Left lobe of liver (tissue), 2 donors: ENCODE results near the gene METTL16. TPM values are rescaled to one million over a fixed set of nuclear protein-coding genes. Genes with fewer than 3 reads are reported as not detected.

Experiments used
- ATAC-seq: fragments of 200-7000 bp; cut with Tn5 transposase; one replicate; pipeline ENCODE4 v1.9.1; 2020; ENCODE audit warnings: mild to moderate bottlenecking, moderate library complexity
- DNase-seq: peaks from one replicate; pipeline ENCODE4 v3.0.0-alpha.2; 2020; ENCODE audit warnings: low spot score
- total RNA-seq: library from RNA; stranded (reverse); gene quantifications from one replicate; pipeline ENCODE4 v1.2.1, GENCODE V29; 2021
- donor health status: DM: no; HTN: no; CAD: no; lungs with moderate emphysema.
- donor health status: DM: no; HTN: yes; CAD: no.

METTL16 gene
- total RNA-seq, 1 donor from 2014 or later = 8.1 TPM

GRCh38 chr17:2416010-2416734, 95.5 kb downstream of the METTL16 start:
- peak; percentile 96 for ATAC-seq
- peak; percentile 85 for DNase-seq

GRCh38 chr17:2415081-2415480, 96.6 kb downstream of the METTL16 start:
- ATAC-seq (no peak), DNase-seq (no peak)

GRCh38 chr17:2414446-2415064, 97.1 kb downstream of the METTL16 start:
- ATAC-seq (no peak), DNase-seq (no peak)

- ATAC-seq = no peak
- DNase-seq = no peak
These were observed 99.1 kb downstream of the METTL16 start for GRCh38 chr17:2412561-2413021.

- ATAC-seq (no peak), DNase-seq (no peak)
These were observed 100.7 kb downstream of the METTL16 start for GRCh38 chr17:2410951-2411350.

GRCh38 chr17:2406903-2407790, 104.5 kb downstream of the METTL16 start:
- DNase-seq = no peak
- peak; percentile 26 for ATAC-seq

GRCh38 chr17:2406271-2406902, 105.3 kb downstream of the METTL16 start:
- ATAC-seq = no peak
- DNase-seq = no peak

- no peak for DNase-seq
These were observed 106.3 kb downstream of the METTL16 start for GRCh38 chr17:2405247-2405926.

GRCh38 chr17:2403044-2403443, 108.6 kb downstream of the METTL16 start:
- ATAC-seq (no peak), DNase-seq (no peak)

More at GRCh38 chr17:2405247-2405926, 106.3 kb downstream of the METTL16 start:
- no peak for ATAC-seq

GRCh38 chr17:2402544-2402943, 109.1 kb downstream of the METTL16 start:
- no peak for DNase-seq
- no peak for ATAC-seq

GRCh38 chr17:2401426-2402221, 110.1 kb downstream of the METTL16 start:
- ATAC-seq (peak; percentile 60), DNase-seq (peak; percentile 100)

- ATAC-seq = peak; percentile 67
- peak; percentile 95 for DNase-seq
These were observed 110.7 kb downstream of the METTL16 start, which contains the start of gene MNT for GRCh38 chr17:2400877-2401425. Gene MNT, minus strand, starts transcription at chr17:2401060. Its CDS starts 348 bp downstream, at chr17:2400712.

- ATAC-seq (no peak), DNase-seq (peak; percentile 70)
These were observed 111.2 kb downstream of the METTL16 start for GRCh38 chr17:2400474-2400866.

GRCh38 chr17:2399572-2400473, 111.9 kb downstream of the METTL16 start:
- ATAC-seq = peak; percentile 67

GRCh38 chr17:2398655-2399571, 112.8 kb downstream of the METTL16 start:
- DNase-seq (peak; percentile 60), ATAC-seq (no peak)

More at GRCh38 chr17:2399572-2400473, 111.9 kb downstream of the METTL16 start:
- DNase-seq = peak; percentile 98

- ATAC-seq = no peak
- DNase-seq = no peak
These were observed 113.5 kb downstream of the METTL16 start for GRCh38 chr17:2398182-2398581.
